ENCODE data around the gene CCL27.

- TF ChIP-seq POLR2A (IDR thresholded peaks at IDR 0.05; ENCODE audit: low read depth, low read length) (no peak), POLR2AphosphoS5 (IDR thresholded peaks at IDR 0.05; ENCODE audit: low read depth, low read length) (no peak)
Observed at GRCh38 chr9:34628656-34629490, 33.6 kb downstream of the CCL27 start, which contains the start of gene ARID3C.

All from GM12891 (cell line).